ENCODE measurements around the gene KCNK6. TPM values are rescaled to one million over a fixed set of nuclear protein-coding genes. Genes with fewer than 3 reads are reported as not detected.

The KCNK6 gene
- total and polyA plus RNA-seq, 2 of the 8 experiments (the other 6 are each of a cell fraction or from before 2014, with no cell fraction given), result 10.6 to 13.3 TPM

- Histone ChIP-seq H2BK12ac (ENCODE audit: low read depth, low read length) (peak overlapping the region; percentile 77; the same call in 1 of the 2 replicates), H3K4me1 (replicated peaks in 1 of 4; ENCODE audit: control insufficient read depth in 3 of 4, insufficient read depth in 4 of 4, low read length in 3 of 4) (peaks cover 2 to 14% (median 6%) of the 10 kb centered on the region in 4 experiments; a peak in 6 of 7 replicates), H3K4me2 (ENCODE audit: insufficient read depth in 1 of 2, low read depth in 2 of 2, low read length in 2 of 2) (peak overlapping the region; percentile 82 to 90), H2BK20ac (ENCODE audit: low read length) (no peak overlapping the region), H3K9ac (replicated peaks in 1 of 4; ENCODE audit: extremely low read depth in 1 of 4, low read depth in 3 of 4, low read length in 3 of 4) (peak overlapping the region in 2 of 4 experiments; percentile 16 to 33; a peak in 3 of 7 replicates), H3K18ac (ENCODE audit: extremely low read depth, low read length) (peak overlapping the region; percentile 34; the same call in 1 of the 2 replicates), H2BK120ac (replicated peaks; ENCODE audit: low read depth, low read length) (no peak overlapping the region), H4K91ac (replicated peaks; ENCODE audit: insufficient read length, low read length) (peak overlapping the region; percentile 68), H3K79me1 (ENCODE audit: low read depth, low read length) (no peaks in the 10 kb centered on the region; the same call in 1 of the 2 replicates), H2BK5ac (ENCODE audit: low read depth, low read length) (peak overlapping the region; percentile 90), H4K5ac (ENCODE audit: insufficient read length, low read depth, low read length) (no peak overlapping the region), H2BK15ac (ENCODE audit: low read length) (no peak overlapping the region), H2AK5ac (ENCODE audit: low read depth, low read length) (no peak overlapping the region), H3K23me2 (ENCODE audit: low read depth, low read length) (0 out of 2 replicates have a peak, but pooled peaks cover 4% of the 10 kb centered on the region), H3K27ac (ENCODE audit: low read depth, low read length) (0 out of 2 replicates have a peak overlapping the region, but pooled peaks have one; percentile 37), H3K4ac (replicated peaks; ENCODE audit: insufficient read length, low read depth, low read length) (no peak overlapping the region), H3K56ac (replicated peaks; ENCODE audit: insufficient read length, low read depth, low read length) (no peak overlapping the region), H4K8ac (ENCODE audit: extremely low read depth, insufficient read depth, low read length) (peak overlapping the region; percentile 81), H2AFZ (ENCODE audit: low read length) (no peak overlapping the region; the same call in 1 of the 2 replicates), H3K14ac (ENCODE audit: insufficient read length) (no peak overlapping the region), H3K79me2 (ENCODE audit: control insufficient read depth in 1 of 2, insufficient read depth in 2 of 2, low read length in 2 of 2) (no peaks in the 10 kb centered on the region), H3K27me3 (replicated peaks in 1 of 4; ENCODE audit: control insufficient read depth in 3 of 4, extremely low read depth in 1 of 4, insufficient read depth in 3 of 4, low read length in 3 of 4) (no peaks in the 10 kb centered on the region; a peak in 2 of 7 replicates), H3K23ac (ENCODE audit: insufficient read length) (no peak overlapping the region), H3K9me3 (ENCODE audit: insufficient read depth in 2 of 2, low read depth in 1 of 2, low read length in 1 of 2) (no peaks in the 10 kb centered on the region), H4K20me1 (replicated peaks in 1 of 2; ENCODE audit: control insufficient read depth in 1 of 2, insufficient read depth in 2 of 2, low read length in 2 of 2) (peaks cover 4 to 10% of the 10 kb centered on the region in 2 experiments), H3K36me3 (ENCODE audit: control insufficient read depth in 2 of 4, insufficient read depth in 4 of 4, low read length in 3 of 4) (peaks cover 0 to 18% (median 9%) of the 10 kb centered on the region in 4 experiments; a peak in 5 of 8 replicates), H3K4me3 (ENCODE audit: extremely low read depth in 1 of 4, insufficient read depth in 2 of 4, low read depth in 3 of 4, low read length in 4 of 4) (peak overlapping the region; percentile 29 to 59 (median 50))
- no peak for TF ChIP-seq SAP30 (IDR thresholded peaks at IDR 0.05; ENCODE audit: insufficient read depth, insufficient replicate concordance, low read length)
- no peak for TF ChIP-seq JUND (IDR thresholded peaks at IDR 0.05; ENCODE audit: low read length)
- peak; percentile 24 for TF ChIP-seq KDM4A (IDR thresholded peaks at IDR 0.05; ENCODE audit: low read depth, low read length, severe bottlenecking)
- TF ChIP-seq SUZ12 (IDR thresholded peaks at IDR 0.05; ENCODE audit: low read length), result 0 out of 2 replicates have a peak, but pooled peaks have one; percentile 30
- no peak for TF ChIP-seq ATF3 (IDR thresholded peaks at IDR 0.05; ENCODE audit: insufficient read depth, low read depth, low read length)
- TF ChIP-seq MAX (IDR thresholded peaks at IDR 0.05), result peak; percentile 65
- TF ChIP-seq E2F6 (IDR thresholded peaks at IDR 0.05), result peak; percentile 58; the same call in 1 of the 2 replicates
- no peak for TF ChIP-seq TAF7 (optimal IDR thresholded peaks at IDR 0.05; ENCODE audit: borderline replicate concordance, low read depth, low read length)
- FAIRE-seq (no peak), DNase-seq (ENCODE audit: low read depth in 1 of 2, low spot score in 2 of 2) (peak in 1 of 2 experiments; percentile 64)
- 8% methylated on average over 23 of the region's 27 CpGs; no CpG with 5 or more reads in 1 of the 2 experiments for WGBS, 2 experiments (ENCODE audit: extremely low coverage in 1 of 2, insufficient coverage in 1 of 2, insufficient read length in 1 of 2, insufficient replicate concordance in 2 of 2, low coverage in 1 of 2, low lambda C conversion rate in 2 of 2, missing lambda C conversion rate in 1 of 2)
- ChIA-PET POLR2A (ENCODE audit: partially characterized antibody) (interaction anchor here (0.6 to 5.0 kb wide), 19 partner anchors 10 to 96 kb away, joined by 3 to 34 read pairs (median 4); partner anchors contain the start of genes CATSPERG, GGN, KCNK6 and PPP1R14A), CTCF (ENCODE audit: partially characterized antibody) (interaction anchor here (0.8 to 2.8 kb wide), 14 partner anchors 9 to 169 kb away, joined by 3 to 13 read pairs (median 4); partner anchors contain the start of genes CATSPERG and KCNK6)
These were observed 15.2 kb upstream of the KCNK6 start for GRCh38 chr19:38304352-38304865.

Data from H1 (cell line).